ENCODE results near the gene NUFIP1. TPM values are rescaled to one million over a fixed set of nuclear protein-coding genes. Genes with fewer than 3 reads are reported as not detected.

Gene NUFIP1
- total and polyA plus RNA-seq, 2 of the 8 experiments (the other 6 are each of a cell fraction or from before 2014, with no cell fraction given) = 4.6 to 16.6 TPM

DNA sequence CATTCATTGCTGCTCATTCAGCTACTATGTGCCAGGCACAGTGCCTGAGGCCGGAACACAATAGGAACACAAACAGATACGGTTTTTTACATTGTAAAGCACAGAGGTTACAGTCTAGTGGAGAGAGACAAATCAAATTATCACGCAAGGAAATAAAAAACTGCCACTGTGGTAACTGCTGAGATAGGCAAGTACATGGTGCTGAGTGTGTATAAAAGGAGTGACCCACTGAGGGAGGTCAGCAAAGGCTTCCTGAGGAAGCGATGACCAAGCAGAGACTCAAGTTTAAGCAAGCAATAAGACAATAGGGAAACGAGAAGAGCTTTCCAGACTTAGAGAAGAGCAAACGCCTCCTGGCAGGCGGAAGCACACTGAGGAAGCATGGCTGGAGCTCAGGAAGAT is 56.4 kb downstream of the NUFIP1 start (continued):
- TF ChIP-seq, protein P1, sequence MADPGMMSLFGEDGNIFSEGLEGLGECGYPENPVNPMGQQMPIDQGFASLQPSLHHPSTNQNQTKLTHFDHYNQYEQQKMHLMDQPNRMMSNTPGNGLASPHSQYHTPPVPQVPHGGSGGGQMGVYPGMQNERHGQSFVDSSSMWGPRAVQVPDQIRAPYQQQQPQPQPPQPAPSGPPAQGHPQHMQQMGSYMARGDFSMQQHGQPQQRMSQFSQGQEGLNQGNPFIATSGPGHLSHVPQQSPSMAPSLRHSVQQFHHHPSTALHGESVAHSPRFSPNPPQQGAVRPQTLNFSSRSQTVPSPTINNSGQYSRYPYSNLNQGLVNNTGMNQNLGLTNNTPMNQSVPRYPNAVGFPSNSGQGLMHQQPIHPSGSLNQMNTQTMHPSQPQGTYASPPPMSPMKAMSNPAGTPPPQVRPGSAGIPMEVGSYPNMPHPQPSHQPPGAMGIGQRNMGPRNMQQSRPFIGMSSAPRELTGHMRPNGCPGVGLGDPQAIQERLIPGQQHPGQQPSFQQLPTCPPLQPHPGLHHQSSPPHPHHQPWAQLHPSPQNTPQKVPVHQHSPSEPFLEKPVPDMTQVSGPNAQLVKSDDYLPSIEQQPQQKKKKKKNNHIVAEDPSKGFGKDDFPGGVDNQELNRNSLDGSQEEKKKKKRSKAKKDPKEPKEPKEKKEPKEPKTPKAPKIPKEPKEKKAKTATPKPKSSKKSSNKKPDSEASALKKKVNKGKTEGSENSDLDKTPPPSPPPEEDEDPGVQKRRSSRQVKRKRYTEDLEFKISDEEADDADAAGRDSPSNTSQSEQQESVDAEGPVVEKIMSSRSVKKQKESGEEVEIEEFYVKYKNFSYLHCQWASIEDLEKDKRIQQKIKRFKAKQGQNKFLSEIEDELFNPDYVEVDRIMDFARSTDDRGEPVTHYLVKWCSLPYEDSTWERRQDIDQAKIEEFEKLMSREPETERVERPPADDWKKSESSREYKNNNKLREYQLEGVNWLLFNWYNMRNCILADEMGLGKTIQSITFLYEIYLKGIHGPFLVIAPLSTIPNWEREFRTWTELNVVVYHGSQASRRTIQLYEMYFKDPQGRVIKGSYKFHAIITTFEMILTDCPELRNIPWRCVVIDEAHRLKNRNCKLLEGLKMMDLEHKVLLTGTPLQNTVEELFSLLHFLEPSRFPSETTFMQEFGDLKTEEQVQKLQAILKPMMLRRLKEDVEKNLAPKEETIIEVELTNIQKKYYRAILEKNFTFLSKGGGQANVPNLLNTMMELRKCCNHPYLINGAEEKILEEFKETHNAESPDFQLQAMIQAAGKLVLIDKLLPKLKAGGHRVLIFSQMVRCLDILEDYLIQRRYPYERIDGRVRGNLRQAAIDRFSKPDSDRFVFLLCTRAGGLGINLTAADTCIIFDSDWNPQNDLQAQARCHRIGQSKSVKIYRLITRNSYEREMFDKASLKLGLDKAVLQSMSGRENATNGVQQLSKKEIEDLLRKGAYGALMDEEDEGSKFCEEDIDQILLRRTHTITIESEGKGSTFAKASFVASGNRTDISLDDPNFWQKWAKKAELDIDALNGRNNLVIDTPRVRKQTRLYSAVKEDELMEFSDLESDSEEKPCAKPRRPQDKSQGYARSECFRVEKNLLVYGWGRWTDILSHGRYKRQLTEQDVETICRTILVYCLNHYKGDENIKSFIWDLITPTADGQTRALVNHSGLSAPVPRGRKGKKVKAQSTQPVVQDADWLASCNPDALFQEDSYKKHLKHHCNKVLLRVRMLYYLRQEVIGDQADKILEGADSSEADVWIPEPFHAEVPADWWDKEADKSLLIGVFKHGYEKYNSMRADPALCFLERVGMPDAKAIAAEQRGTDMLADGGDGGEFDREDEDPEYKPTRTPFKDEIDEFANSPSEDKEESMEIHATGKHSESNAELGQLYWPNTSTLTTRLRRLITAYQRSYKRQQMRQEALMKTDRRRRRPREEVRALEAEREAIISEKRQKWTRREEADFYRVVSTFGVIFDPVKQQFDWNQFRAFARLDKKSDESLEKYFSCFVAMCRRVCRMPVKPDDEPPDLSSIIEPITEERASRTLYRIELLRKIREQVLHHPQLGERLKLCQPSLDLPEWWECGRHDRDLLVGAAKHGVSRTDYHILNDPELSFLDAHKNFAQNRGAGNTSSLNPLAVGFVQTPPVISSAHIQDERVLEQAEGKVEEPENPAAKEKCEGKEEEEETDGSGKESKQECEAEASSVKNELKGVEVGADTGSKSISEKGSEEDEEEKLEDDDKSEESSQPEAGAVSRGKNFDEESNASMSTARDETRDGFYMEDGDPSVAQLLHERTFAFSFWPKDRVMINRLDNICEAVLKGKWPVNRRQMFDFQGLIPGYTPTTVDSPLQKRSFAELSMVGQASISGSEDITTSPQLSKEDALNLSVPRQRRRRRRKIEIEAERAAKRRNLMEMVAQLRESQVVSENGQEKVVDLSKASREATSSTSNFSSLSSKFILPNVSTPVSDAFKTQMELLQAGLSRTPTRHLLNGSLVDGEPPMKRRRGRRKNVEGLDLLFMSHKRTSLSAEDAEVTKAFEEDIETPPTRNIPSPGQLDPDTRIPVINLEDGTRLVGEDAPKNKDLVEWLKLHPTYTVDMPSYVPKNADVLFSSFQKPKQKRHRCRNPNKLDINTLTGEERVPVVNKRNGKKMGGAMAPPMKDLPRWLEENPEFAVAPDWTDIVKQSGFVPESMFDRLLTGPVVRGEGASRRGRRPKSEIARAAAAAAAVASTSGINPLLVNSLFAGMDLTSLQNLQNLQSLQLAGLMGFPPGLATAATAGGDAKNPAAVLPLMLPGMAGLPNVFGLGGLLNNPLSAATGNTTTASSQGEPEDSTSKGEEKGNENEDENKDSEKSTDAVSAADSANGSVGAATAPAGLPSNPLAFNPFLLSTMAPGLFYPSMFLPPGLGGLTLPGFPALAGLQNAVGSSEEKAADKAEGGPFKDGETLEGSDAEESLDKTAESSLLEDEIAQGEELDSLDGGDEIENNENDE (IDR thresholded peaks at IDR 0.05; ENCODE audit: insufficient replicate concordance, low read length) = no peak
- TF ChIP-seq GTF2F1 (IDR thresholded peaks at IDR 0.05; ENCODE audit: borderline replicate concordance, low read depth, low read length) = no peak
- no peak for TF ChIP-seq KDM1A (IDR thresholded peaks at IDR 0.05; ENCODE audit: borderline replicate concordance, low read length)
- no peak for TF ChIP-seq CBX8 (IDR thresholded peaks at IDR 0.05; ENCODE audit: borderline replicate concordance, low read depth, low read length)
- no peak for TF ChIP-seq TEAD4 (IDR thresholded peaks at IDR 0.05; ENCODE audit: low read depth, low read length)
- no peak for TF ChIP-seq RNF2 (IDR thresholded peaks at IDR 0.05; ENCODE audit: borderline replicate concordance, low read depth, low read length, missing control alignments, poor library complexity, severe bottlenecking)
- no peak for TF ChIP-seq TAF7 (optimal IDR thresholded peaks at IDR 0.05; ENCODE audit: borderline replicate concordance, low read depth, low read length)
- no peak for TF ChIP-seq GABPA (IDR thresholded peaks at IDR 0.05; ENCODE audit: borderline replicate concordance, insufficient read depth, low read length)
- no peak for TF ChIP-seq NRF1 (IDR thresholded peaks at IDR 0.05; ENCODE audit: low read depth, low read length)
- TF ChIP-seq BACH1 (IDR thresholded peaks at IDR 0.05; ENCODE audit: low read length) = no peak
- no peak for TF ChIP-seq YY1 (IDR thresholded peaks at IDR 0.05; ENCODE audit: low read depth, low read length)
